Psoas muscle (tissue), 8 donors: Measurements from ENCODE around the gene OBI1. TPM values are rescaled to one million over a fixed set of nuclear protein-coding genes. Genes with fewer than 3 reads are reported as not detected.

Experiments
- ATAC-seq, 4 donors: fragments of 200-7000 bp; cut with Tn5 transposase; one replicate each; pipeline ENCODE4 v1.9.1; 2020; ENCODE audit warnings: moderate library complexity in 3 of 4, mild to moderate bottlenecking in 2 of 4
- DNase-seq, 2 donors: peaks; one replicate each; pipeline ENCODE4 v3.0.0-alpha.2; 2020
- H3K27ac ChIP-seq: fragments of 200-600 bp; one replicate; pipeline ENCODE4 v1.8.0; 2022
- H3K27me3 ChIP-seq, 3 donors: fragments of 200-600 bp in 1 of 3; one replicate each; pipeline versions ENCODE4 v1.6.1 to v1.8.0; 2013 to 2022; ENCODE audit warnings: low read length in 2 of 3, mild to moderate bottlenecking in 2 of 3, moderate library complexity in 1 of 3; ENCODE audit not compliant: insufficient read depth in 3 of 3
- H3K36me3 ChIP-seq, 2 donors: fragments of 200-600 bp in 1 of 2; one replicate each; pipeline versions ENCODE4 v1.6.1 to v1.8.0; 2013 to 2022; ENCODE audit warnings: low read depth in 1 of 2, mild to moderate bottlenecking in 1 of 2, moderate library complexity in 1 of 2; ENCODE audit not compliant: insufficient read depth in 1 of 2
- H3K4me1 ChIP-seq: fragments of 200-600 bp; one replicate; pipeline ENCODE4 v1.8.0; 2022
- H3K4me3 ChIP-seq: fragments of 200-600 bp; one replicate; pipeline ENCODE4 v1.8.0; 2022; ENCODE audit warnings: mild to moderate bottlenecking
- H3K9me3 ChIP-seq: fragments of 200-600 bp; one replicate; pipeline ENCODE4 v1.8.0; 2022
- WGBS, 3 donors: extraction: QIAGEN DNeasy Blood & Tissue Kit; methylation state at CpG; one replicate each; pipeline versions ENCODE4 v1.1.6 to v1.1.7; 2013; 5-methylcytosine and 5-hydroxymethylcytosine counted together
- intact Hi-C, 2 donors: fragments of 100-400 bp; cut with DNase I; formaldehyde crosslinking; loops; one replicate each; pipeline versions ENCODE4 v1.11.0 to v1.14.2; 2022
- polyA plus RNA-seq, 3 donors: library from polyadenylated mRNA; stranded (reverse); fragments of 200-250 nt; gene quantifications; one replicate each; pipeline ENCODE4 v1.2.3, GENCODE V29; 2013
- total RNA-seq, 4 donors: library from RNA; stranded (reverse); fragmentation: NEBNext Ultra II Directional in 2 of 4; extraction: Animal tissue kit (Norgen Biotek cat#: 25700) in 2 of 4; gene quantifications; one replicate each; pipeline versions ENCODE4 v1.2.1 to v1.2.4, GENCODE V29; 2021 to 2023
- TF ChIP-seq, protein P1 (sequence below): fragments of 200-600 bp; IDR thresholded peaks from one replicate; pipeline ENCODE4 v1.8.0; 2022; ENCODE audit warnings: antibody characterized with exemption
- donor health status: healthy with polysubstance abuse.
- donor health status: DM: no; HTN: no; CAD: no; lungs with moderate emphysema.
- donor health status: Bipolar disorder and iron deficiency.
- donor health status: healthy.
- donor health status: DM: yes; HTN: yes; CAD: no.
- donor health status: DM: no; HTN: no; CAD: no.
- donor health status: DM: no; HTN: no; CAD: no.
- donor health status: DM: yes; HTN: yes; CAD: no.

The OBI1 gene
- total and polyA plus RNA-seq, 7 donors, result 4.3 to 16.5 (median 5.0) TPM

DNA sequence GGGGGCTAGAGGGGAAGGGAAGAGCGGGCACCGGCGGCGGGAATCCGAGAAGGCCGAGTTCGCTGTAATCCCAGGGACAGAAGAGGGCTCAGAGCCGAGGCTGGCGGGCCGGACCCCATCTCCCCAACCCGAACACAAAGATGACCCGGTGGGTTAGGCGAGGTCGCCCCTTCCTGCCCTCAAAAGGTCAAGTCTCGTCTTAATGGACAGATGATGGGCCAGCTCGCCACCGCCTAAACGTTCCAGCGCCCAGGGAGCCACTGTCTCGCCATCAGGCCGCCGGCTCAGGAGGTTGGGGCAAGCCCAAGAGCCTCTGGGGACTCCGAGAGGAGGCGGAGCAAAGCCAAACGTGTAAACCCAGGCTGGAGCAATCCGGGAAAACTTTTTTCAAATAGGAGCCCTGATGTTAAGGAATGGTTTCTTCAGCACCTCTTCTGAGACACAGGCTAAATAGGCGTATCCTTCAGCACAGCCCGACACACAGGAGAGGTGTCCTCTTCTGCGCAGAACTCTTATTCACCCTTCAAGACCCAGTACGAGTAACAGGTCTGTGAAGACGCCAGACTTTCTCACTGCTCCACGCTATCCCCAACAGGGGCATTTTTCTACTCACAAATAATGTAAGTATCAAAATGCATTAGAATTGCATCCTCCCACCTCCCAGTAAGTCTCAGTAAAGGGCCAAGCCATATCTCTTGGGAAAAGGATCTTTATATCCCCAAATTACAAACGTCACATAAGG lies 49.3 kb downstream of the OBI1 start:
- peaks cover 4% of the 10 kb centered on the region for H3K4me1 ChIP-seq
- 18 to 24% (median 19%) methylated on average over 33 of the region's 33 CpGs for WGBS, 3 donors
- H3K4me3 ChIP-seq, result peak overlapping the region; percentile 61
- DNase-seq (peak in 1 of 2 donors; percentile 57), ATAC-seq (peak; percentile 32 to 65 (median 55))
- intact Hi-C loops, result loop anchor here in 1 of 2 donors (10.0 kb wide), 1 partner anchor 45 kb away; the partner anchor contains the start of gene OBI1
- H3K27ac ChIP-seq, result no peak overlapping the region
- no peaks in the 10 kb centered on the region for H3K9me3 ChIP-seq
- H3K27me3 ChIP-seq, result peaks cover 7 to 74% (median 33%) of the 10 kb centered on the region in 3 donors
- TF ChIP-seq, protein P1, sequence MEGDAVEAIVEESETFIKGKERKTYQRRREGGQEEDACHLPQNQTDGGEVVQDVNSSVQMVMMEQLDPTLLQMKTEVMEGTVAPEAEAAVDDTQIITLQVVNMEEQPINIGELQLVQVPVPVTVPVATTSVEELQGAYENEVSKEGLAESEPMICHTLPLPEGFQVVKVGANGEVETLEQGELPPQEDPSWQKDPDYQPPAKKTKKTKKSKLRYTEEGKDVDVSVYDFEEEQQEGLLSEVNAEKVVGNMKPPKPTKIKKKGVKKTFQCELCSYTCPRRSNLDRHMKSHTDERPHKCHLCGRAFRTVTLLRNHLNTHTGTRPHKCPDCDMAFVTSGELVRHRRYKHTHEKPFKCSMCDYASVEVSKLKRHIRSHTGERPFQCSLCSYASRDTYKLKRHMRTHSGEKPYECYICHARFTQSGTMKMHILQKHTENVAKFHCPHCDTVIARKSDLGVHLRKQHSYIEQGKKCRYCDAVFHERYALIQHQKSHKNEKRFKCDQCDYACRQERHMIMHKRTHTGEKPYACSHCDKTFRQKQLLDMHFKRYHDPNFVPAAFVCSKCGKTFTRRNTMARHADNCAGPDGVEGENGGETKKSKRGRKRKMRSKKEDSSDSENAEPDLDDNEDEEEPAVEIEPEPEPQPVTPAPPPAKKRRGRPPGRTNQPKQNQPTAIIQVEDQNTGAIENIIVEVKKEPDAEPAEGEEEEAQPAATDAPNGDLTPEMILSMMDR, result no peak
- H3K36me3 ChIP-seq, result no peaks in the 10 kb centered on the region

DNA sequence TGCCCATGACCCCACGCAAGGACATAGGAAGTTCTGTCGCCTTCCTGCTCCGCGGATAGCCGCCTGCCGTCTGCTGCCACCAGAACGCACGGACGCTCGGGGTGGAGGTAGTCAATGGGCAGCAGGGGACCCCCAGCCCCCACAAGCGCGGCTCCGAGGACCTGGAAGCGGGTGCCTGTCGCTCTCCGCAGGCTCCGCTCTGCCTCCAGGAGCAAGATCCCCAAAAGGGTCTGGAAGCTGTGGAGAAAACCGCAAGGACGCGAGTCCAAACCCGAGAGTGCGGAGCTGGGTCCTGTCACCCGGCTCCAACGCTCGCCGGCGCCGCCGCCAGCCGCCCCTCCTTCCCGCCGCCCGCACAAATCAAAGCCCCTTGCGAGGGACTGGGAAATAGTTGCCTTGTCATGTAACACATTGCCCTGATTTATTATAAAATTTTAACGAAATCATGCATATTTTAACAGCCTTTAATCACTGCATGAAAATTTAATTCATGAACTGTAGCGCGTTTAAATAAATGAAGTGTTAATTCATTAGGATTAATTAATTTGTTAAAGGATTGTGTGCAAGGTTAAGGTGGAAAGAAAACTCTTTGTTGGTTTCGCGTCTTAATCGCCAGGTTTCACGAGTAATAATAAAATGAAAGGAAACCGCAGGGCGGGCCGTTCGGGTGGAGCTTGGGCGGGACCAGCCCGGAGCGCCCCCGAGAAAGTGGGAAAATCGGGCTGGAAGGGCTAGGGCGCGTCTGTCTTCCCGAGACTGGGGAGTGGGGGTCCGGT lies 50.1 kb downstream of the OBI1 start:
- intact Hi-C loops, result loop anchor here in 1 of 2 donors (10.0 kb wide), 1 partner anchor 46 kb away; the partner anchor contains the start of gene OBI1
- peaks cover 3 to 79% (median 33%) of the 10 kb centered on the region in 3 donors for H3K27me3 ChIP-seq
- no peak overlapping the region for H3K27ac ChIP-seq
- ATAC-seq, result peak; percentile 10 to 67 (median 39)
- H3K4me1 ChIP-seq, result peaks cover 7% of the 10 kb centered on the region
- no peaks in the 10 kb centered on the region for H3K36me3 ChIP-seq
- no peak for DNase-seq
- H3K4me3 ChIP-seq, result peak overlapping the region; percentile 61
- TF ChIP-seq, protein P1, result no peak
- no peaks in the 10 kb centered on the region for H3K9me3 ChIP-seq
- 1 to 2% (median 1%) methylated on average over 54 of the region's 54 CpGs for WGBS, 3 donors

DNA sequence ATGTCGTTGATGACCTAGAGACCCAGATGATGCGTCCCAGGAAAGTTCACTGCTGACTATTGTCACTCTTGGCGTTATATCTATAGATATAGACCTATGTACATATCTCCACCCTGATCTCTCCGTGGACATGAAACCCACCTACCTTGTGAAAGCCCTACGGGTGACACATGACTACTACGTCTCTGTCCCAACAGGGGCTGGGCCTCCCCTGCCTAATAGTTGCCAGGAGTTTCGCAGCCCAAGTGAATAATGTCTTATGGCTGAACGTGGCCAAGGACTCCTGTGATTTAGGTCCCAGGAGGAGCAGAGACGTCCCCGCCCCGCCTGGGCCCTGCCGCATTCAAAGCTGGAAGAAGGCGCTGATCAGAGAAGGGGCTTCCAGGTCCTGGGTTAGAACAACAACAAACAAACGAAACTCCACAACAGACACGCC lies 50.7 kb downstream of the OBI1 start:
- TF ChIP-seq, protein P1, result no peak
- 41 to 46% (median 43%) methylated on average over 15 of the region's 15 CpGs for WGBS, 3 donors
- DNase-seq (no peak), ATAC-seq (no peak)
- H3K4me1 ChIP-seq, result peaks cover 7% of the 10 kb centered on the region
- no peaks in the 10 kb centered on the region for H3K36me3 ChIP-seq
- H3K27me3 ChIP-seq, result peaks cover 3 to 84% (median 39%) of the 10 kb centered on the region in 3 donors
- intact Hi-C loops, result loop anchor here in 1 of 2 donors (10.0 kb wide), 1 partner anchor 47 kb away; the partner anchor contains the start of gene OBI1
- no peaks in the 10 kb centered on the region for H3K9me3 ChIP-seq
- H3K27ac ChIP-seq, result no peak overlapping the region
- peak overlapping the region; percentile 61 for H3K4me3 ChIP-seq

DNA sequence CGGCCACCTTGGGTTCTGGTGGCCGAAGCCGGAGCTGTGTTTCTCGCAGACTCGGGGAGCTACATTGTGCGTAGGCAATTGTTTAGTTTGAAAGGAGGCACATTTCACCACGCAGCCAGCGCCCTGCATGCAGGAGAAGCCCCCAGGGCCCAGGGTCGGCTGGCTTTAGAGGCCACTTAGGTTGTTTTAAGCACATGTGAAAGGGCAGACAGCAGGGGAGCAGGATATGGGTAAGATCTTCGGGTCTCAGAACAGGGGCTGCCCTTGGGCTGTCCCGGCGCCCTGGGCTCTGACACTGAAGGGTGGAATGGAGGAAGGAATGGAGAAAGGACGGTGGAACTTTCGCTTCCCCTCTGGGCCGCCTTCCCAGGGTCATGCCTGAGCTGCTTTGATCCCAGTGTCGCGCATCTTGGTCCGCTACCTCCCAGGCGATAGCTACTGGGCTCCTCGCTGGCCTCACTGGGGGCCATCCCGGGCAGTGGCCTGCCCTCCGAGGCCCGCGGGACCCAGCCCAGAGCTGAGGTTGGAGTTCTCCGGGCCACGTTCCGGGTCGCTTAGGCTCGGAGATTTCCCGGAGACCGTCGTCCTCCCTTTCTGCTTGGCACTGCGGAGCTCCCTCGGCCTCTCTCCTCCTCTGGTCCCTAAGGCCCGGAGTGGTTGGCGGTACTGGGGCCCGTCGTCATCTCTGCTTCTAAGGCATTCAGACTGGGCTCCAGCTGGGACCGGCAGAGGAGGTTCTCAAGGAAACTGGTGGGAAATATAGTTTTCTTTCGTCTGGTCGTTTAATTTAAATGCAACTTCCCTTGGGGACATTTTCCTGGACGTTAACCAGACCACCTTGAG lies 51.3 kb downstream of the OBI1 start:
- TF ChIP-seq, protein P1, result no peak
- Histone ChIP-seq H3K27me3 (peaks cover 3 to 88% (median 45%) of the 10 kb centered on the region in 3 donors), H3K27ac (no peak overlapping the region), H3K9me3 (no peaks in the 10 kb centered on the region), H3K4me3 (no peak overlapping the region), H3K36me3 (no peaks in the 10 kb centered on the region), H3K4me1 (peaks cover 7% of the 10 kb centered on the region)
- DNase-seq, result no peak
- intact Hi-C loops, result loop anchor here in 1 of 2 donors (10.0 kb wide), 1 partner anchor 47 kb away; the partner anchor contains the start of gene OBI1
- 69 to 71% (median 71%) methylated on average over 37 to 42 of the region's 42 CpGs for WGBS, 3 donors
- ATAC-seq, result no peak
